Fibroblast of lung (primary cell): Measurements from ENCODE around the gene ATP6AP2. TPM values are rescaled to one million over a fixed set of nuclear protein-coding genes. Genes with fewer than 3 reads are reported as not detected.
A peak's percentile ranks its signal among the peaks of the same experiment; 100 is the strongest.
"Not testable (repeated sequence)": the region's sequence is repeated elsewhere in the genome, so short reads cannot be mapped to it uniquely, and the experiment has no call there.

Experiments
- DNase-seq, 2 donors: peaks; one replicate each; pipeline versions ENCODE4 v3.0.0 to v3.0.0-alpha.2; 2010; ENCODE audit warnings: low read depth in 2 of 2
- H2AFZ ChIP-seq: 2 replicates; pipeline ENCODE4 v1.5.1; 2012; ENCODE audit warnings: low read length, control low read depth, inconsistent platforms
- H3K27ac ChIP-seq: 2 replicates; pipeline ENCODE4 v1.5.1; 2011; ENCODE audit warnings: low read length, control low read depth; ENCODE audit not compliant: insufficient read depth
- H3K27me3 ChIP-seq: 2 replicates; pipeline ENCODE4 v1.5.1; 2011; ENCODE audit warnings: mild to moderate bottlenecking, low read length; ENCODE audit not compliant: control insufficient read depth, insufficient read depth
- H3K36me3 ChIP-seq: 2 replicates; pipeline ENCODE4 v1.5.1; 2011; ENCODE audit warnings: low read length; ENCODE audit not compliant: control insufficient read depth, insufficient read depth
- H3K4me1 ChIP-seq: 2 replicates; pipeline ENCODE4 v1.5.1; 2011; ENCODE audit warnings: low read length; ENCODE audit not compliant: control insufficient read depth, insufficient read depth; ENCODE audit errors: extremely low read depth
- H3K4me2 ChIP-seq: 2 replicates; pipeline ENCODE4 v1.5.1; 2011; ENCODE audit warnings: low read length, control low read depth; ENCODE audit not compliant: insufficient read depth; ENCODE audit errors: extremely low read depth
- H3K4me3 ChIP-seq, 4 experiments: fragments of 200-600 bp in 1 of 4; sonication (generic) in 1 of 4; replicated peaks in 1 of 4; 2 replicates each; pipeline ENCODE4 v1.5.1; 2011 to 2016; ENCODE audit warnings: low read length in 4 of 4, low read depth in 3 of 4, mild to moderate bottlenecking in 3 of 4, control low read depth in 2 of 4, inconsistent platforms in 1 of 4, mixed read lengths in 1 of 4; ENCODE audit not compliant: insufficient read depth in 1 of 4; ENCODE audit errors: control extremely low read depth in 1 of 4
- H3K79me2 ChIP-seq: 2 replicates; pipeline ENCODE4 v1.5.1; 2012; ENCODE audit warnings: mild to moderate bottlenecking, low read length, inconsistent platforms; ENCODE audit not compliant: control insufficient read depth, insufficient read depth
- H3K9ac ChIP-seq: 2 replicates; pipeline ENCODE4 v1.5.1; 2011; ENCODE audit warnings: mild to moderate bottlenecking, low read length, control low read depth; ENCODE audit not compliant: insufficient read depth
- H3K9me3 ChIP-seq: 2 replicates; pipeline ENCODE4 v1.5.1; 2012; ENCODE audit warnings: low read depth, low read length; ENCODE audit not compliant: control insufficient read depth, insufficient read depth
- H4K20me1 ChIP-seq: 2 replicates; pipeline ENCODE4 v1.5.1; 2011; ENCODE audit warnings: low read length; ENCODE audit not compliant: control insufficient read depth, insufficient read depth; ENCODE audit errors: extremely low read depth
- CTCF ChIP-seq, 2 donors: IDR thresholded peaks in 1 of 2; conservative IDR thresholded peaks in 1 of 2; 1 replicate in 1 of 2; 2 replicates in 1 of 2; pipeline ENCODE4 v1.5.1; 2011 to 2012; ENCODE audit warnings: low read length in 2 of 2, control low read depth in 1 of 2, inconsistent platforms in 1 of 2, low read depth in 1 of 2, mild to moderate bottlenecking in 1 of 2
- EZH2 ChIP-seq: IDR thresholded peaks from 2 replicates; pipeline ENCODE4 v1.5.1; 2012; ENCODE audit warnings: low read length, control low read depth, mild to moderate bottlenecking; ENCODE audit errors: missing control alignments
- polyA plus RNA-seq, 2 donors: library from polyadenylated mRNA; depleted of rRNA in 1 of 2; stranded (reverse) in 1 of 2; unstranded in 1 of 2; fragments of >200 nt; gene quantifications; 2 replicates each; pipeline ENCODE4 v1.2.1, GENCODE V29; 2011 to 2012; ENCODE audit warnings: missing spikeins in 1 of 2
- total RNA-seq: library from RNA; depleted of rRNA; stranded (reverse); fragments of >200 nt; gene quantifications from 2 replicates; pipeline ENCODE4 v1.2.1, GENCODE V29; 2014

ATP6AP2 gene
- total and polyA plus RNA-seq, 2 donors (not counting 1 experiment from before 2014, with no cell fraction given) = 164 to 510 TPM

GRCh38 chrX:40581336-40581920 lies 658 bp downstream of the ATP6AP2 start:
- H3K79me2 ChIP-seq = peaks cover 23% of the 10 kb centered on the region

DNA sequence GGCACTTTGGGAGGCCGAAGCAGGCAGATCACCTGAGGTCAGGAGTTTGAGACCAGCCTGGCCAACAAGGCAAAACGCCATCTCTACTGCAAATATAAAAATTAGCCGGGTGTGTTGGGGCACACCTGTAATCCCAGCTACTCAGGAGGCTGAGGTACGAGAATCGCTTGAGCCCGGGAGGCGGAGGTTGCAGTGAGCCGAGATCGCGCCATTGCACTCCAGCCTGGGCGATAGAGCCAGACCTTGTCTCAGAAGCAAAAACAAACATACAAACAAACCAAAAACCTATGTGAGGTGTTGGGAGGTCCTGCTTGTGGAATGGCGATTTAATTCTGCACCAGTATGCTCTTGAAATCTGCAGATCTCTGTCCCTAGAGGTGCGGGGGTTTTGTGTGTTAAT lies 1.4 kb downstream of the ATP6AP2 start:
- Histone ChIP-seq H3K4me3 (peak overlapping the region in 1 of 4 experiments; percentile 70), H3K79me2 (peaks cover 23% of the 10 kb centered on the region)
- H3K4me1 ChIP-seq, DNase-seq, H3K36me3 ChIP-seq, H3K4me2 ChIP-seq, H4K20me1 ChIP-seq, H2AFZ ChIP-seq, H3K9me3 ChIP-seq, H3K9ac ChIP-seq, H3K27me3 ChIP-seq, H3K27ac ChIP-seq: not testable (repeated sequence)

More at GRCh38 chrX:40581336-40581920, 658 bp downstream of the ATP6AP2 start:
- peak overlapping the region; percentile 82 for H3K9ac ChIP-seq
- no peaks in the 10 kb centered on the region for H3K9me3 ChIP-seq
- peak overlapping the region; percentile 69 for H3K4me2 ChIP-seq
- no peak overlapping the region for H2AFZ ChIP-seq
- no peaks in the 10 kb centered on the region for H3K36me3 ChIP-seq
- H3K4me3 ChIP-seq = peak overlapping the region; percentile 64 to 80 (median 70)
- no peaks in the 10 kb centered on the region for H3K4me1 ChIP-seq
- H3K27me3 ChIP-seq = no peaks in the 10 kb centered on the region
- peak; percentile 4 to 11 for DNase-seq
- H4K20me1 ChIP-seq = no peaks in the 10 kb centered on the region
- TF ChIP-seq EZH2 (no peak), CTCF (conservative IDR thresholded peaks at IDR 0.05 in 1 of 2, IDR thresholded peaks at IDR 0.05 in 1 of 2; ENCODE audit: low read depth in 1 of 2, low read length in 2 of 2) (no peak)
- peak overlapping the region; percentile 82 for H3K27ac ChIP-seq

DNA sequence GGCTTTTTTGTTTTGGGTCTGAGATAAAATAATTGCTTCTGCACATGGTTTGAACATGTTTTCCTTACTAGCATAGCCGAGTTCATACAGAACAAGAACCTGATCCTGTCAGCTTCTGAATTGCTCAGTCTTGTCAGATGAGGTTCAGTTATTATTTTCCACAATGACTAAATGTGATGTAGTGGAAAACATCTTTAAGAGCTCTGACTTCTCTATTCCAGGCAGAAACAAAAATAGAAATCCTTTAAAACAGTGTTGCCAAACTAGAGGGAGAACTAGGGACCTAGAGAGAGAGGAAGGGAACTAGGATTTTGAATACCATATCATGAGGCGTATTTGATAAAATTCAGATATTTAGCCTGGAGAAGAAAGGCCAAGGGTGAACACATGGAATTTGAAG lies 2.0 kb downstream of the ATP6AP2 start:
- Histone ChIP-seq H3K36me3 (no peaks in the 10 kb centered on the region), H3K4me3 (no peak overlapping the region), H3K9me3 (no peaks in the 10 kb centered on the region), H3K4me2 (no peak overlapping the region), H3K9ac (no peak overlapping the region), H3K79me2 (peaks cover 23% of the 10 kb centered on the region), H4K20me1 (no peaks in the 10 kb centered on the region), H3K4me1 (no peaks in the 10 kb centered on the region), H3K27ac (no peak overlapping the region), H3K27me3 (no peaks in the 10 kb centered on the region), H2AFZ (no peak overlapping the region)
- DNase-seq = no peak
- no peak for TF ChIP-seq CTCF (conservative IDR thresholded peaks at IDR 0.05 in 1 of 2, IDR thresholded peaks at IDR 0.05 in 1 of 2; ENCODE audit: low read depth in 1 of 2, low read length in 2 of 2)
- no peak for TF ChIP-seq EZH2

GRCh38 chrX:40587623-40588022 lies 6.9 kb downstream of the ATP6AP2 start:
- not testable (repeated sequence) for DNase-seq, H3K27ac ChIP-seq, H4K20me1 ChIP-seq, H3K4me2 ChIP-seq, H3K9ac ChIP-seq, H2AFZ ChIP-seq, H3K4me3 ChIP-seq, H3K9me3 ChIP-seq, H3K4me1 ChIP-seq, H3K27me3 ChIP-seq, H3K36me3 ChIP-seq
- H3K79me2 ChIP-seq = peaks cover 11% of the 10 kb centered on the region

DNA sequence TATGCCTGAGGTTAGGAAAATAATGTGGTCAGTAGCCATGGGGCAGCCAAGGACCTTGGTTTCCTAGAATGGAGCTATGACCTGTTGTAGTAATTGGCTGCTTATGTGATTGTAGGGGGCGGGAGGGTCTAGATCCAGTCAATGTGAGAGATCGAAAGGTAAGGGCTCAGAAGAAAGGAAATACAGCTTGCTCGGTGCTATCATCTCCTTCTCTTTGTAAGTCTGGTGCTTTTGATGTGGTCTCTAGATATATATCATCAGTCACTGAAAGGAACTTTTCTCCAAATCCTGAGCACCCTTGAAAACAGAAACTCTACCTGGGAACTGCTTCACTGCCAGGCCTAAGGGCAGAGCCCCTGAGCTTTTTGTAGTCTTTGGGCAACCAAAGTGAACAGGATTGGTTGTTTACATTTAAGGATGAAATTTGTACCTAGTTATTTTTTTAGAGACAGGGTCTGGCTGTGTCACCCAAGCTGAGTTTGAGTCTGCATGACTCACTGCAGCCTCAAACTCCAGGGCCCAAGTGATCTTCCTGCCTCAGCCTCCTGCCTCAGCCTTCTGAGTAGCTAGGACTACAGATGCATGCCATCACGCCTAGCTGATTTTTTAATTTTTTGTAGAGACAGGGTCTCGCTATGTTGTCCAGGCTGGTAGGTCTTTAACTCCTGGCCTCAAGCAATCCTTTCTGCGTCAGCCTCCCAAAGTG lies 9.0 kb downstream of the ATP6AP2 start:
- not testable (repeated sequence) for H3K9me3 ChIP-seq, H3K9ac ChIP-seq, H3K79me2 ChIP-seq, DNase-seq, H3K4me2 ChIP-seq, H3K27ac ChIP-seq, H3K27me3 ChIP-seq, H3K4me1 ChIP-seq, H3K4me3 ChIP-seq, H2AFZ ChIP-seq, H3K36me3 ChIP-seq, H4K20me1 ChIP-seq
